ENCODE measurements around the gene MYL10. TPM values are rescaled to one million over a fixed set of nuclear protein-coding genes. Genes with fewer than 3 reads are reported as not detected.
A peak's percentile ranks its signal among the peaks of the same experiment; 100 is the strongest.

MYL10 gene
- total RNA-seq, 1 experiment from 2014 or later, result not detected

DNA sequence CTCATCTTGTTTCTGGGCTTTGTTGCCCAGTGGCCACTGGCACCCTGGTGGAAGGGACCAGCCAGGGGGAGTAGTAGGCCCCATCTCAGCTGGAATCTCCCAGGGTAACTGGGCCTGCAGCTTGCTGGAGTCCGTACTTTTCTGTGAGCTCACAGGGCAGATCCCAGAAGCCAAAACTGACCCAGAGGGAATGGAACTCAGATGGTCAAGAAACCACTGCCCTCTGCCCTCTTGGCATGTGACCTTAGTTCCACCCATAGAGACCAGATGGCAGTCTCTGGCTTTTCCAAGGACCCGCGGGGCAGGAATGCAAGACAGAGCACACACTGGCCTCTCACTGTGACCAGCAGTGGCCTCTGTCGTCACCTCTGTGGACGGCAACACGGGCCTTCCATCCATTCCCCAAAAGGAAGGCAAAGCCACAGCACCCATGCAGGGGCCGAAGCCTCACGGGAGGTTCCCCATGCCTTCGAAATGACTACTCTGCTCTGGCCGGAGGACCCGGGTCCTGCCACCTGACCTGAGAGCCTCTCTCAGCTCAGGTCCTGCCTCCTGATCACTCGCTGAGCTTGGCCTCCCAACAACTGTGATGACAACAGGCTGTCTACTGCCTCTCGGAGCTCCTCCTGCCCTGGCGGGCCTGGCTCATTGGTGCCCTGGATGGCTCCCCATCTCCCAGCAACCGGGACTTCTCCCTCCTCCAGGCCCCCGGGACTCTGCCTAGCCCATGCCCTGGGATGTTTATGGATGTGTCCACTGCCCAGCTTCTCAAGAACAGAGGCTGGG, 29.9 kb downstream of the MYL10 start:
- CTCF ChIA-PET, result interaction anchor here (2.2 to 2.7 kb wide), 2 partner anchors 10 to 56 kb away, joined by 7 to 8 read pairs; no protein-coding TSS in a partner anchor
- H4K20me1 ChIP-seq (ENCODE audit: insufficient read depth), result no peaks in the 10 kb centered on the region
- RAD21 ChIA-PET (ENCODE audit: low non-redundant PET in 1 of 2, low total read pairs in 2 of 2, uncharacterized antibody in 2 of 2, unreplicated experiment in 2 of 2), result no interaction called here
- peak; percentile 2; the same call in 1 of the 2 replicates for ATAC-seq
- TF ChIP-seq ATF3 (IDR thresholded peaks at IDR 0.05), result no peak
- TF ChIP-seq YY1 (IDR thresholded peaks at IDR 0.05; ENCODE audit: extremely low read depth, insufficient replicate concordance, low read depth, low read length), result no peak
- TF ChIP-seq SIN3A (IDR thresholded peaks at IDR 0.05; ENCODE audit: low read depth), result no peak
- peak overlapping the region; percentile 78 for H2AFZ ChIP-seq (ENCODE audit: low read depth, low read length, poor library complexity, severe bottlenecking)
- no TSS peak for BruUV-seq (replicated peaks)
- intact Hi-C loops (cut with micrococcal nuclease), result no loop called here
- no peaks in the 10 kb centered on the region for H3K9me2 ChIP-seq (ENCODE audit: insufficient read depth)
- peak overlapping the region; percentile 62 for H3K4me2 ChIP-seq (ENCODE audit: low read length)
- peak overlapping the region; percentile 39; the same call in 1 of the 2 replicates for H3K27ac ChIP-seq (ENCODE audit: low read depth, low read length)
- H3K9me3 ChIP-seq (ENCODE audit: control insufficient read depth in 1 of 2, insufficient read depth in 1 of 2, low read depth in 1 of 2, low read length in 2 of 2), result no peaks in the 10 kb centered on the region
- H3K4me1 ChIP-seq (ENCODE audit: control insufficient read depth in 1 of 2, insufficient read depth in 2 of 2, low read length in 2 of 2), result peaks cover 19 to 36% of the 10 kb centered on the region in 2 experiments; a peak in 3 of 4 replicates
- H3K79me2 ChIP-seq (ENCODE audit: insufficient read depth, low read length), result no peaks in the 10 kb centered on the region
- POLR2A ChIA-PET, result no interaction called here
- no peak for DNase-seq (ENCODE audit: low read depth, low spot score)
- H3K4me3 ChIP-seq (replicated peaks in 1 of 2; ENCODE audit: low read depth in 1 of 2, low read length in 2 of 2), result no peak overlapping the region
- H3K9ac ChIP-seq (ENCODE audit: low read length), result peak overlapping the region; percentile 53
- no peaks in the 10 kb centered on the region for H3K27me3 ChIP-seq (ENCODE audit: insufficient read depth, low read length)
- H3K36me3 ChIP-seq (ENCODE audit: control insufficient read depth in 1 of 2, insufficient read depth in 2 of 2, low read length in 2 of 2), result no peaks in the 10 kb centered on the region

DNA sequence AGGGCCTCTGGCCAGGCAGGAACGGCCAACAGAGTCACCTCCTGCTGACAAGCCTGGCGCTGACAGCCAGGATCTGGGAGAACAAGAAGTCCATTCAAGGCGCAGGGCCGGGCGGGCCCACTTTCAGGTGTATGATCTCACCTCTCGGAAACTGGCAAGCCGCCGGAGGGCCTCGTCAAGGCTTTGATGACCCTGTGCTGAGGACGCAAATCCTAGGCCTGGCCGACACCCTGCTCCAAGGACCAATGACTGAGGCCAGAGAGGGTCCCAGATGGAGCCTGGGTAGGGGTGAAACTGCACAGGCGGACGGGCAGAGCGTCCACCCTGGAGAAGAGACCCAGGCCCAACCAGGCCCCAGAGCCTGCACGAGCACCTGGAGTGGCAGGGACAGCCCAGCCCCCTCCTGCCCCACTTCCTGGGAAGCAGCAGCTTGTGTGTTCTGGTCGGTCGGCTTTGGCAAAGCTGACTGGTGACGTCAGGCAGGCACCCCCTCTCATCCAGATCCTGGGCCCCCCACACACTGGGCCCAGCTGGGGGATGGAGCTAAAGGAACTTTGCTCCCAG, 30.6 kb downstream of the MYL10 start:
- ChIA-PET CTCF (interaction anchor here (2.2 to 2.7 kb wide), 2 partner anchors 11 to 55 kb away, joined by 7 to 8 read pairs; no protein-coding TSS in a partner anchor), RAD21 (ENCODE audit: low non-redundant PET in 1 of 2, low total read pairs in 2 of 2, uncharacterized antibody in 2 of 2, unreplicated experiment in 2 of 2) (no interaction called here), POLR2A (no interaction called here)
- no peaks in the 10 kb centered on the region for H4K20me1 ChIP-seq (ENCODE audit: insufficient read depth)
- no TSS peak for BruUV-seq (replicated peaks)
- no peaks in the 10 kb centered on the region for H3K36me3 ChIP-seq (ENCODE audit: control insufficient read depth in 1 of 2, insufficient read depth in 2 of 2, low read length in 2 of 2)
- peak overlapping the region; percentile 39; the same call in 1 of the 2 replicates for H3K27ac ChIP-seq (ENCODE audit: low read depth, low read length)
- H3K27me3 ChIP-seq (ENCODE audit: insufficient read depth, low read length), result no peaks in the 10 kb centered on the region
- peak overlapping the region; percentile 53 for H3K9ac ChIP-seq (ENCODE audit: low read length)
- H2AFZ ChIP-seq (ENCODE audit: low read depth, low read length, poor library complexity, severe bottlenecking), result peak overlapping the region; percentile 78
- no peaks in the 10 kb centered on the region for H3K9me2 ChIP-seq (ENCODE audit: insufficient read depth)
- H3K9me3 ChIP-seq (ENCODE audit: control insufficient read depth in 1 of 2, insufficient read depth in 1 of 2, low read depth in 1 of 2, low read length in 2 of 2), result no peaks in the 10 kb centered on the region
- intact Hi-C loops (cut with micrococcal nuclease), result no loop called here
- H3K4me1 ChIP-seq (ENCODE audit: control insufficient read depth in 1 of 2, insufficient read depth in 2 of 2, low read length in 2 of 2), result peaks cover 19 to 36% of the 10 kb centered on the region in 2 experiments; a peak in 3 of 4 replicates
- DNase-seq (ENCODE audit: low read depth, low spot score) (peak; percentile 87), ATAC-seq (peak; percentile 72)
- no peak overlapping the region for H3K4me3 ChIP-seq (replicated peaks in 1 of 2; ENCODE audit: low read depth in 1 of 2, low read length in 2 of 2)
- no peaks in the 10 kb centered on the region for H3K79me2 ChIP-seq (ENCODE audit: insufficient read depth, low read length)
- peak overlapping the region; percentile 62 for H3K4me2 ChIP-seq (ENCODE audit: low read length)
- TF ChIP-seq TCF7L2 (IDR thresholded peaks at IDR 0.05; ENCODE audit: borderline replicate concordance, extremely low read depth, insufficient read depth, insufficient read length) (no peak), ZFX (IDR thresholded peaks at IDR 0.05) (peak; percentile 22; the same call in 1 of the 2 replicates), SP1 (IDR thresholded peaks at IDR 0.05; ENCODE audit: low read depth) (peak; percentile 64; the same call in 1 of the 2 replicates), POLR2AphosphoS5 (IDR thresholded peaks at IDR 0.05; ENCODE audit: low read depth, low read length) (peak; percentile 20; the same call in 1 of the 2 replicates)
